Measurements from ENCODE around the gene DOCK3.
"Not testable (repeated sequence)": the region's sequence is repeated elsewhere in the genome, so short reads cannot be mapped to it uniquely, and the experiment has no call there.

DOCK3 gene

GRCh38 chr3:51141573-51141972, 466.8 kb downstream of the DOCK3 start:
- no peak overlapping the region for H3K9ac ChIP-seq (ENCODE audit: low read length in 5 of 5)
- H3K4me3 ChIP-seq (ENCODE audit: low read depth in 1 of 5, low read length in 5 of 5), result no peak overlapping the region
- peaks cover 0 to 5% (median 0%) of the 10 kb centered on the region in 5 donors for H3K9me3 ChIP-seq (ENCODE audit: control insufficient read depth in 5 of 5, low read length in 5 of 5)
- H3K36me3 ChIP-seq (ENCODE audit: control insufficient read depth in 5 of 5, insufficient read depth in 5 of 5, low read length in 5 of 5), result no peaks in the 10 kb centered on the region
- no peaks in the 10 kb centered on the region for H3K27me3 ChIP-seq (ENCODE audit: control insufficient read depth in 5 of 5, insufficient read depth in 4 of 5, low read length in 5 of 5)
- no peaks in the 10 kb centered on the region for H3K4me1 ChIP-seq (ENCODE audit: control insufficient read depth in 5 of 5, insufficient read depth in 5 of 5, low read length in 5 of 5)
- no peak overlapping the region for H3K27ac ChIP-seq (ENCODE audit: low read depth, low read length)

- no peaks in the 10 kb centered on the region for H3K4me1 ChIP-seq (ENCODE audit: control insufficient read depth in 5 of 5, insufficient read depth in 5 of 5, low read length in 5 of 5)
- H3K36me3 ChIP-seq (ENCODE audit: control insufficient read depth in 5 of 5, insufficient read depth in 5 of 5, low read length in 5 of 5), result no peaks in the 10 kb centered on the region
- H3K4me3 ChIP-seq (ENCODE audit: low read depth in 1 of 5, low read length in 5 of 5), result no peak overlapping the region
- peaks cover 0 to 3% (median 0%) of the 10 kb centered on the region in 5 donors for H3K9me3 ChIP-seq (ENCODE audit: control insufficient read depth in 5 of 5, low read length in 5 of 5)
- H3K27ac ChIP-seq (ENCODE audit: low read depth, low read length), result no peak overlapping the region
- H3K9ac ChIP-seq (ENCODE audit: low read length in 5 of 5), result no peak overlapping the region
- no peaks in the 10 kb centered on the region for H3K27me3 ChIP-seq (ENCODE audit: control insufficient read depth in 5 of 5, insufficient read depth in 4 of 5, low read length in 5 of 5)
Observed at GRCh38 chr3:51145811-51146585, 471.3 kb downstream of the DOCK3 start.

GRCh38 chr3:51146781-51147180, 472.1 kb downstream of the DOCK3 start:
- Histone ChIP-seq H3K9ac (ENCODE audit: low read length in 5 of 5) (no peak overlapping the region), H3K4me3 (ENCODE audit: low read depth in 1 of 5, low read length in 5 of 5) (no peak overlapping the region), H3K9me3 (ENCODE audit: control insufficient read depth in 5 of 5, low read length in 5 of 5) (peaks cover 0 to 3% (median 0%) of the 10 kb centered on the region in 5 donors), H3K4me1 (ENCODE audit: control insufficient read depth in 5 of 5, insufficient read depth in 5 of 5, low read length in 5 of 5) (no peaks in the 10 kb centered on the region), H3K36me3 (ENCODE audit: control insufficient read depth in 5 of 5, insufficient read depth in 5 of 5, low read length in 5 of 5) (no peaks in the 10 kb centered on the region), H3K27me3 (ENCODE audit: control insufficient read depth in 5 of 5, insufficient read depth in 4 of 5, low read length in 5 of 5) (no peaks in the 10 kb centered on the region), H3K27ac (ENCODE audit: low read depth, low read length) (no peak overlapping the region)

GRCh38 chr3:51156147-51156546, 481.4 kb downstream of the DOCK3 start:
- Histone ChIP-seq H3K27ac (ENCODE audit: low read depth, low read length) (no peak overlapping the region), H3K4me3 (ENCODE audit: low read depth in 1 of 5, low read length in 5 of 5) (no peak overlapping the region)

GRCh38 chr3:51163051-51163450, 488.3 kb downstream of the DOCK3 start:
- no peaks in the 10 kb centered on the region for H3K36me3 ChIP-seq (ENCODE audit: control insufficient read depth in 5 of 5, insufficient read depth in 5 of 5, low read length in 5 of 5)
- no peak overlapping the region for H3K27ac ChIP-seq (ENCODE audit: low read depth, low read length)
- H3K4me1 ChIP-seq (ENCODE audit: control insufficient read depth in 5 of 5, insufficient read depth in 5 of 5, low read length in 5 of 5), result no peaks in the 10 kb centered on the region
- no peak overlapping the region for H3K9ac ChIP-seq (ENCODE audit: low read length in 5 of 5)
- no peaks in the 10 kb centered on the region for H3K9me3 ChIP-seq (ENCODE audit: control insufficient read depth in 5 of 5, low read length in 5 of 5)
- H3K4me3 ChIP-seq (ENCODE audit: low read depth in 1 of 5, low read length in 5 of 5), result no peak overlapping the region
- no peaks in the 10 kb centered on the region for H3K27me3 ChIP-seq (ENCODE audit: control insufficient read depth in 5 of 5, insufficient read depth in 4 of 5, low read length in 5 of 5)

More at GRCh38 chr3:51156147-51156546, 481.4 kb downstream of the DOCK3 start:
- no peaks in the 10 kb centered on the region for H3K4me1 ChIP-seq (ENCODE audit: control insufficient read depth in 5 of 5, insufficient read depth in 5 of 5, low read length in 5 of 5)
- H3K9ac ChIP-seq (ENCODE audit: low read length in 5 of 5), result no peak overlapping the region
- peaks cover 0 to 2% (median 0%) of the 10 kb centered on the region in 5 donors for H3K9me3 ChIP-seq (ENCODE audit: control insufficient read depth in 5 of 5, low read length in 5 of 5)
- peaks cover 0 to 2% (median 0%) of the 10 kb centered on the region in 5 donors for H3K27me3 ChIP-seq (ENCODE audit: control insufficient read depth in 5 of 5, insufficient read depth in 4 of 5, low read length in 5 of 5)
- no peaks in the 10 kb centered on the region for H3K36me3 ChIP-seq (ENCODE audit: control insufficient read depth in 5 of 5, insufficient read depth in 5 of 5, low read length in 5 of 5)

GRCh38 chr3:51173518-51174271, 499.0 kb downstream of the DOCK3 start:
- H3K36me3 ChIP-seq (ENCODE audit: control insufficient read depth in 5 of 5, insufficient read depth in 5 of 5, low read length in 5 of 5), result no peaks in the 10 kb centered on the region
- no peak overlapping the region for H3K27ac ChIP-seq (ENCODE audit: low read depth, low read length)
- peaks cover 9 to 36% (median 25%) of the 10 kb centered on the region in 5 donors for H3K9me3 ChIP-seq (ENCODE audit: control insufficient read depth in 5 of 5, low read length in 5 of 5)
- no peak overlapping the region for H3K9ac ChIP-seq (ENCODE audit: low read length in 5 of 5)
- peak overlapping the region in 2 of 5 donors; percentile 9 to 29 for H3K4me3 ChIP-seq (ENCODE audit: low read depth in 1 of 5, low read length in 5 of 5)
- H3K4me1 ChIP-seq (ENCODE audit: control insufficient read depth in 5 of 5, insufficient read depth in 5 of 5, low read length in 5 of 5), result no peaks in the 10 kb centered on the region
- H3K27me3 ChIP-seq (ENCODE audit: control insufficient read depth in 5 of 5, insufficient read depth in 4 of 5, low read length in 5 of 5), result no peaks in the 10 kb centered on the region

GRCh38 chr3:51176923-51177322, 502.2 kb downstream of the DOCK3 start:
- Histone ChIP-seq H3K36me3 (ENCODE audit: control insufficient read depth in 5 of 5, insufficient read depth in 5 of 5, low read length in 5 of 5) (no peaks in the 10 kb centered on the region), H3K27ac (ENCODE audit: low read depth, low read length) (no peak overlapping the region), H3K9me3 (ENCODE audit: control insufficient read depth in 5 of 5, low read length in 5 of 5) (peaks cover 9 to 32% (median 20%) of the 10 kb centered on the region in 5 donors), H3K4me3 (ENCODE audit: low read depth in 1 of 5, low read length in 5 of 5) (no peak overlapping the region), H3K4me1 (ENCODE audit: control insufficient read depth in 5 of 5, insufficient read depth in 5 of 5, low read length in 5 of 5) (no peaks in the 10 kb centered on the region), H3K9ac (ENCODE audit: low read length in 5 of 5) (no peak overlapping the region), H3K27me3 (ENCODE audit: control insufficient read depth in 5 of 5, insufficient read depth in 4 of 5, low read length in 5 of 5) (no peaks in the 10 kb centered on the region)

GRCh38 chr3:51186446-51186845, 511.7 kb downstream of the DOCK3 start:
- H3K36me3 ChIP-seq (ENCODE audit: control insufficient read depth in 5 of 5, insufficient read depth in 5 of 5, low read length in 5 of 5); H3K4me3 ChIP-seq (ENCODE audit: low read depth in 1 of 5, low read length in 5 of 5); H3K4me1 ChIP-seq (ENCODE audit: control insufficient read depth in 5 of 5, insufficient read depth in 5 of 5, low read length in 5 of 5); H3K27ac ChIP-seq (ENCODE audit: low read depth, low read length); H3K27me3 ChIP-seq (ENCODE audit: control insufficient read depth in 5 of 5, insufficient read depth in 4 of 5, low read length in 5 of 5); H3K9ac ChIP-seq (ENCODE audit: low read length in 5 of 5): not testable (repeated sequence)
- peaks cover 0 to 18% (median 6%) of the 10 kb centered on the region in 5 donors for H3K9me3 ChIP-seq (ENCODE audit: control insufficient read depth in 5 of 5, low read length in 5 of 5)

- H3K9me3 ChIP-seq (ENCODE audit: control insufficient read depth in 5 of 5, low read length in 5 of 5), result peaks cover 0 to 21% (median 6%) of the 10 kb centered on the region in 5 donors
- no peak overlapping the region for H3K9ac ChIP-seq (ENCODE audit: low read length in 5 of 5)
- no peaks in the 10 kb centered on the region for H3K27me3 ChIP-seq (ENCODE audit: control insufficient read depth in 5 of 5, insufficient read depth in 4 of 5, low read length in 5 of 5)
- no peak overlapping the region for H3K4me3 ChIP-seq (ENCODE audit: low read depth in 1 of 5, low read length in 5 of 5)
- no peaks in the 10 kb centered on the region for H3K36me3 ChIP-seq (ENCODE audit: control insufficient read depth in 5 of 5, insufficient read depth in 5 of 5, low read length in 5 of 5)
- no peak overlapping the region for H3K27ac ChIP-seq (ENCODE audit: low read depth, low read length)
- no peaks in the 10 kb centered on the region for H3K4me1 ChIP-seq (ENCODE audit: control insufficient read depth in 5 of 5, insufficient read depth in 5 of 5, low read length in 5 of 5)
Observed at GRCh38 chr3:51190199-51190598, 515.5 kb downstream of the DOCK3 start.

GRCh38 chr3:51190827-51191226, 516.1 kb downstream of the DOCK3 start:
- Histone ChIP-seq H3K4me3 (ENCODE audit: low read depth in 1 of 5, low read length in 5 of 5) (no peak overlapping the region), H3K36me3 (ENCODE audit: control insufficient read depth in 5 of 5, insufficient read depth in 5 of 5, low read length in 5 of 5) (no peaks in the 10 kb centered on the region), H3K9ac (ENCODE audit: low read length in 5 of 5) (no peak overlapping the region), H3K9me3 (ENCODE audit: control insufficient read depth in 5 of 5, low read length in 5 of 5) (peaks cover 0 to 21% (median 6%) of the 10 kb centered on the region in 5 donors), H3K4me1 (ENCODE audit: control insufficient read depth in 5 of 5, insufficient read depth in 5 of 5, low read length in 5 of 5) (no peaks in the 10 kb centered on the region), H3K27me3 (ENCODE audit: control insufficient read depth in 5 of 5, insufficient read depth in 4 of 5, low read length in 5 of 5) (no peaks in the 10 kb centered on the region), H3K27ac (ENCODE audit: low read depth, low read length) (no peak overlapping the region)

All from subcutaneous abdominal adipose tissue (tissue), 5 donors.